PFSK-1 (cell line): ENCODE measurements around the gene MEX3A.

Source experiments
- FOXP2 ChIP-seq: optimal IDR thresholded peaks from 2 replicates; pipeline ENCODE3; 2011; ENCODE audit warnings: borderline replicate concordance, control low read depth, inconsistent platforms; ENCODE audit not compliant: insufficient read depth; ENCODE audit errors: extremely low read length, extremely low read depth
- POLR2AphosphoS5 ChIP-seq: IDR thresholded peaks from 2 replicates; pipeline ENCODE4 v1.6.1; 2012; ENCODE audit warnings: low read depth, mild to moderate bottlenecking, control low read depth, low read length, moderate library complexity
- SIN3A ChIP-seq: IDR thresholded peaks from 2 replicates; pipeline ENCODE4 v1.6.1; 2012; ENCODE audit warnings: mild to moderate bottlenecking, low read length, moderate library complexity, borderline replicate concordance; ENCODE audit not compliant: insufficient read depth
- TAF1 ChIP-seq: IDR thresholded peaks from 2 replicates; pipeline ENCODE4 v1.6.1; 2012; ENCODE audit warnings: low read length, control low read depth, borderline replicate concordance; ENCODE audit not compliant: insufficient read depth
- TF ChIP-seq, protein P1 (sequence below), 2 experiments: IDR thresholded peaks; 2 replicates each; pipeline versions ENCODE4 v1.6.1 to v1.8.0; 2011 to 2012; ENCODE audit warnings: low read depth in 2 of 2, low read length in 2 of 2, control low read depth in 1 of 2, inconsistent platforms in 1 of 2, mild to moderate bottlenecking in 1 of 2, moderate library complexity in 1 of 2; ENCODE audit not compliant: insufficient read depth in 1 of 2

DNA sequence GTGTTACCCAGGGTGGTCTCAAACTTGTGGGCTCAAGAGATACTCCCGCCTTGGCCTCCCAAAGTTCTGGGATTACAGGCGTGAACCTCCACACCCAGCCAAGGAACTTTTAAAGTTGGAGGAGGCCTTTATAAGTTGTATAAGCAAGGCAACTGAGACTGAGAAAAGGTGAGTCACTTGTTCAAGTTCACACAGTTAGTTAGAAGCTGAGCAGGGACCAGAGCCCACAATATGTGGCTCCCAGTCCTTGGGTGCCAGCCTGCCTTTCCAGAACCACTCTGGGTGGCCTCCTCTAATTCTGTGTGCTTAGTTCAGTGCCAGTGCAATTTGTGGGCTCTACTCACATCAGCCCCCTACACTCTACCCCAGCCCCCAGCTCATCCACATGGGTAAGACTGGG is 17.6 kb downstream of the MEX3A start:
- TF ChIP-seq POLR2AphosphoS5 (no peak), TAF1 (no peak), FOXP2 (no peak), SIN3A (no peak)
- TF ChIP-seq, protein P1, sequence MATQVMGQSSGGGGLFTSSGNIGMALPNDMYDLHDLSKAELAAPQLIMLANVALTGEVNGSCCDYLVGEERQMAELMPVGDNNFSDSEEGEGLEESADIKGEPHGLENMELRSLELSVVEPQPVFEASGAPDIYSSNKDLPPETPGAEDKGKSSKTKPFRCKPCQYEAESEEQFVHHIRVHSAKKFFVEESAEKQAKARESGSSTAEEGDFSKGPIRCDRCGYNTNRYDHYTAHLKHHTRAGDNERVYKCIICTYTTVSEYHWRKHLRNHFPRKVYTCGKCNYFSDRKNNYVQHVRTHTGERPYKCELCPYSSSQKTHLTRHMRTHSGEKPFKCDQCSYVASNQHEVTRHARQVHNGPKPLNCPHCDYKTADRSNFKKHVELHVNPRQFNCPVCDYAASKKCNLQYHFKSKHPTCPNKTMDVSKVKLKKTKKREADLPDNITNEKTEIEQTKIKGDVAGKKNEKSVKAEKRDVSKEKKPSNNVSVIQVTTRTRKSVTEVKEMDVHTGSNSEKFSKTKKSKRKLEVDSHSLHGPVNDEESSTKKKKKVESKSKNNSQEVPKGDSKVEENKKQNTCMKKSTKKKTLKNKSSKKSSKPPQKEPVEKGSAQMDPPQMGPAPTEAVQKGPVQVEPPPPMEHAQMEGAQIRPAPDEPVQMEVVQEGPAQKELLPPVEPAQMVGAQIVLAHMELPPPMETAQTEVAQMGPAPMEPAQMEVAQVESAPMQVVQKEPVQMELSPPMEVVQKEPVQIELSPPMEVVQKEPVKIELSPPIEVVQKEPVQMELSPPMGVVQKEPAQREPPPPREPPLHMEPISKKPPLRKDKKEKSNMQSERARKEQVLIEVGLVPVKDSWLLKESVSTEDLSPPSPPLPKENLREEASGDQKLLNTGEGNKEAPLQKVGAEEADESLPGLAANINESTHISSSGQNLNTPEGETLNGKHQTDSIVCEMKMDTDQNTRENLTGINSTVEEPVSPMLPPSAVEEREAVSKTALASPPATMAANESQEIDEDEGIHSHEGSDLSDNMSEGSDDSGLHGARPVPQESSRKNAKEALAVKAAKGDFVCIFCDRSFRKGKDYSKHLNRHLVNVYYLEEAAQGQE (IDR thresholded peaks at IDR 0.05; ENCODE audit: insufficient read depth in 1 of 2, low read depth in 2 of 2, low read length in 2 of 2): no peak
